HepG2 (cell line): ENCODE measurements around the gene LRIG3. TPM values are rescaled to one million over a fixed set of nuclear protein-coding genes. Genes with fewer than 3 reads are reported as not detected.

Experiments
- ARID3A ChIP-seq: IDR thresholded peaks from 2 replicates; pipeline ENCODE4 v1.6.1; 2012; ENCODE audit warnings: low read depth, low read length, improper control_type of control experiment
- ARID5B ChIP-seq: IDR thresholded peaks from 2 replicates; pipeline ENCODE4 v1.4.0; 2020; ENCODE audit warnings: mild to moderate bottlenecking, missing genetic modification reagents
- E2F5 ChIP-seq: sonication (generic); formaldehyde crosslinking; conservative IDR thresholded peaks from 2 replicates; pipeline ENCODE4 v1.4.0; 2020; ENCODE audit warnings: missing genetic modification reagents
- FOXP1 ChIP-seq, 2 experiments: fragments of 450-650 bp in 1 of 2; IDR thresholded peaks; 2 replicates each; pipeline ENCODE4 v1.6.1; 2017 to 2018; ENCODE audit warnings: antibody characterized with exemption in 1 of 2
- GPN1 ChIP-seq: sonication (generic); formaldehyde crosslinking; IDR thresholded peaks from 2 replicates; pipeline ENCODE4 v1.5.1; 2020; ENCODE audit warnings: missing genetic modification reagents, borderline replicate concordance
- HNF4G ChIP-seq, 2 experiments: sonication (generic) in 1 of 2; formaldehyde crosslinking in 1 of 2; IDR thresholded peaks; 2 replicates each; pipeline versions ENCODE4 v1.4.0 to v1.6.1; 2011 to 2020; ENCODE audit warnings: borderline replicate concordance in 2 of 2, low read depth in 2 of 2, mild to moderate bottlenecking in 2 of 2, low read length in 1 of 2, missing genetic modification reagents in 1 of 2, moderate library complexity in 1 of 2
- POLR2G ChIP-seq: fragments of 200-400 bp; formaldehyde crosslinking; IDR thresholded peaks from 2 replicates; pipeline ENCODE4 v1.6.1; 2018; ENCODE audit warnings: mild to moderate bottlenecking, low read depth, low read length, moderate library complexity
- ZC3H4 ChIP-seq: sonication (generic); formaldehyde crosslinking; IDR thresholded peaks from 2 replicates; pipeline ENCODE4 v1.4.0; 2020; ENCODE audit warnings: missing genetic modification reagents, borderline replicate concordance
- ZKSCAN5 ChIP-seq: sonication (generic); formaldehyde crosslinking; IDR thresholded peaks from 2 replicates; pipeline ENCODE4 v1.5.1; 2020; ENCODE audit warnings: mild to moderate bottlenecking, missing genetic modification reagents
- ZNF333 ChIP-seq: sonication (generic); formaldehyde crosslinking; IDR thresholded peaks from 2 replicates; pipeline ENCODE4 v1.4.0; 2020; ENCODE audit warnings: mild to moderate bottlenecking, missing genetic modification reagents, borderline replicate concordance
- ZNF432 ChIP-seq: sonication (generic); formaldehyde crosslinking; IDR thresholded peaks from 2 replicates; pipeline ENCODE4 v1.5.0; 2020; ENCODE audit warnings: missing genetic modification reagents, mild to moderate bottlenecking, borderline replicate concordance
- ZNF451 ChIP-seq: sonication (generic); formaldehyde crosslinking; IDR thresholded peaks from 2 replicates; pipeline ENCODE4 v1.5.0; 2020; ENCODE audit warnings: mild to moderate bottlenecking, missing genetic modification reagents
- ZNF501 ChIP-seq: sonication (generic); formaldehyde crosslinking; IDR thresholded peaks from 2 replicates; pipeline ENCODE4 v1.5.1; 2020; ENCODE audit warnings: mild to moderate bottlenecking, moderate library complexity, missing genetic modification reagents
- ZNF547 ChIP-seq: sonication (generic); formaldehyde crosslinking; IDR thresholded peaks from 2 replicates; pipeline ENCODE4 v1.5.1; 2020; ENCODE audit warnings: mild to moderate bottlenecking, missing genetic modification reagents
- polyA plus RNA-seq, 8 experiments: library from polyadenylated mRNA; depleted of rRNA in 3 of 8; stranded (reverse) in 7 of 8; unstranded in 1 of 8; fragments of >200 nt; fragmentation: Illumina TruSeq in 4 of 8; extraction: Trizol in 4 of 8; gene quantifications; 2 replicates each; pipeline versions ENCODE4 v1.2.1 to v1.2.3, GENCODE V29; 2011 to 2016; ENCODE audit warnings: low read depth in 4 of 8, missing spikeins in 1 of 8, mixed read lengths in 1 of 8; ENCODE audit not compliant: insufficient read depth in 1 of 8
- total RNA-seq, 5 experiments: library from RNA; depleted of rRNA; stranded (reverse); fragments of >200 nt; fragmentation: Illumina TruSeq; extraction: Trizol; gene quantifications; 2 replicates each; pipeline ENCODE4 v1.2.3, GENCODE V29; 2016; ENCODE audit warnings: low read depth in 1 of 5
- TF ChIP-seq, protein P1 (sequence below): sonication (generic); formaldehyde crosslinking; IDR thresholded peaks from 2 replicates; pipeline ENCODE4 v1.4.0; 2020; ENCODE audit warnings: missing genetic modification reagents
- TF ChIP-seq, protein P2 (sequence below): sonication (generic); formaldehyde crosslinking; IDR thresholded peaks from 2 replicates; pipeline ENCODE4 v1.4.0; 2020; ENCODE audit warnings: missing genetic modification reagents

The LRIG3 gene
- total and polyA plus RNA-seq, 2 of the 13 experiments (the other 11 are each of a cell fraction or from before 2014, with no cell fraction given) = 7.7 to 17.4 TPM

DNA sequence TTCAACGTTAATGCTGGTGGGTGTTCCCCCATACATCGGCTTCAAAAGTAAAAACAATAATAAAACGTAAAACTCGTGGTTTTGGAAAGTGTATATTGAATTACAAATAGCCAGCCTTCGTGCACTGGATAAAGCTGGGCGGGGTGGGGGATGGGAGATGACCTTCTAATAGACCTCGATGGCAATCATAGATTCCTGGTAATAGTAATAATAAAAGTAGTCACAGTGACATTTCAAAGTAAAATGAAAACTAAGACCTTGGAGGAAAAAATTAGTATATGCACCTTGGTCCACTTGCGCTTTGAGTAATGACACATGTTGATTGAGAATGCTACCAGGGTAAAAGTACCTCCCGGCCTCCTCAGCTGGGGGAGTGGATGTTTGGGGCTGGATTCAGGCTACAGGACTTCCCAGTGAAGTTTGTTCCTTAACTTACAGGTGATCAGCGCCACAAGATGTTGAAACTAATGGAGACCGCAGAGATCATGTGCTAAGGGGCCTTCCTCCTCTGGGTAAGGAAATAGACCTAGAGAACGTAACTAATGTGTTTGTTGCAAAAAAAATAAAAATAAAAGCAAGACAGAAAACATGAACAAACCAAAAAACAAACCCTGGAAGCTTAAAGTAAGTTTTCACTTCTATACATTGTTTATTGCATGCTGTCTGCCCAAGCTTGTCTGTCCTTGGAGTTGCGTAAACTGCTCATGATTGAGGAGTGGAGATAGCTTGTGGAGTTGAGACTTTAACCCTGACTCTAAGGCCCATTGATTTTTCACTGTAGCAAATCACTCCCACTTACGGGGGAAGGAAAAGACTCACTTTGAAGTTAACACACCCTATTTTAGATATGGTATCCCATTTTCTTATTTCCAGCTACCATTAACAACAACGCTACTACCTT lies 907 bp upstream of the LRIG3 start (continued):
- no peak for TF ChIP-seq ZNF451 (CRISPR knock-in tag)
- no peak for TF ChIP-seq ZNF501 (CRISPR knock-in tag)
- TF ChIP-seq, protein P1, sequence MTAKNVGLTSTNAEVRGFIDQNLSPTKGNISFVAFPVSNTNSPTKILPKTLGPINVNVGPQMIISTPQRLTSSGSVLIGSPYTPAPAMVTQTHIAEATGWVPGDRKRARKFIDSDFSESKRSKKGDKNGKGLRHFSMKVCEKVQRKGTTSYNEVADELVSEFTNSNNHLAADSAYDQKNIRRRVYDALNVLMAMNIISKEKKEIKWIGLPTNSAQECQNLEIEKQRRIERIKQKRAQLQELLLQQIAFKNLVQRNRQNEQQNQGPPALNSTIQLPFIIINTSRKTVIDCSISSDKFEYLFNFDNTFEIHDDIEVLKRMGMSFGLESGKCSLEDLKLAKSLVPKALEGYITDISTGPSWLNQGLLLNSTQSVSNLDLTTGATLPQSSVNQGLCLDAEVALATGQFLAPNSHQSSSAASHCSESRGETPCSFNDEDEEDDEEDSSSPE (CRISPR knock-in tag) = no peak
- no peak for TF ChIP-seq ZNF547 (CRISPR knock-in tag)
- TF ChIP-seq ZNF333 (CRISPR knock-in tag) = no peak
- no peak for TF ChIP-seq GPN1 (CRISPR knock-in tag)
- TF ChIP-seq ZC3H4 (CRISPR knock-in tag) = no peak
- peak; percentile 84 for TF ChIP-seq ARID5B (CRISPR knock-in tag)
- TF ChIP-seq ZNF432 = no peak
- TF ChIP-seq FOXP1 (IDR thresholded peaks at IDR 0.05) = no peak
- peak; percentile 61; the same call in 1 of the 2 replicates for TF ChIP-seq FOXP1 (CRISPR knock-in tag; IDR thresholded peaks at IDR 0.05)
- TF ChIP-seq POLR2G = no peak
- TF ChIP-seq, protein P2, sequence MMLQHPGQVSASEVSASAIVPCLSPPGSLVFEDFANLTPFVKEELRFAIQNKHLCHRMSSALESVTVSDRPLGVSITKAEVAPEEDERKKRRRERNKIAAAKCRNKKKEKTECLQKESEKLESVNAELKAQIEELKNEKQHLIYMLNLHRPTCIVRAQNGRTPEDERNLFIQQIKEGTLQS (CRISPR knock-in tag) = no peak
- peak; percentile 82 for TF ChIP-seq HNF4G (IDR thresholded peaks at IDR 0.05; ENCODE audit: borderline replicate concordance, low read depth, low read length)
- no peak for TF ChIP-seq HNF4G (CRISPR knock-in tag; IDR thresholded peaks at IDR 0.05; ENCODE audit: borderline replicate concordance, low read depth)
- 0 out of 2 replicates have a peak, but pooled peaks have one; percentile 29 for TF ChIP-seq ARID3A
- no peak for TF ChIP-seq E2F5 (CRISPR knock-in tag)
- TF ChIP-seq ZKSCAN5 (CRISPR knock-in tag) = peak; percentile 96
